ENCODE results near the gene LARGE1.

Gene LARGE1

GRCh38 chr22:33920197-33920540, at the start of gene LARGE1:
Gene LARGE1 (minus strand): TSS chr22:33920476.
- DNase-seq, result no peak

GRCh38 chr22:33969045-33969444, 48.8 kb upstream of the LARGE1 start:
- DNase-seq, result no peak

GRCh38 chr22:33964121-33964520, 43.8 kb upstream of the LARGE1 start:
- DNase-seq, result no peak

GRCh38 chr22:33962409-33962808, 42.1 kb upstream of the LARGE1 start:
- no peak for DNase-seq

- no peak for DNase-seq
These were observed 38.5 kb upstream of the LARGE1 start for GRCh38 chr22:33958741-33959140.

- no peak for DNase-seq
These were observed 36.8 kb upstream of the LARGE1 start for GRCh38 chr22:33957086-33957485.

GRCh38 chr22:33952776-33953175, 32.5 kb upstream of the LARGE1 start:
- DNase-seq, result no peak

GRCh38 chr22:33940741-33941140, 20.5 kb upstream of the LARGE1 start:
- DNase-seq, result no peak

GRCh38 chr22:33932997-33933396, 12.7 kb upstream of the LARGE1 start:
- DNase-seq, result no peak

GRCh38 chr22:33931406-33931805, 11.1 kb upstream of the LARGE1 start:
- no peak for DNase-seq

GRCh38 chr22:33927752-33928151, 7.5 kb upstream of the LARGE1 start:
- no peak for DNase-seq

- DNase-seq, result no peak
These were observed 4.9 kb upstream of the LARGE1 start for GRCh38 chr22:33925194-33925593.

- peak; percentile 19 for DNase-seq
These were observed 3.5 kb upstream of the LARGE1 start for GRCh38 chr22:33923660-33924246.

GRCh38 chr22:33923033-33923432, 2.8 kb upstream of the LARGE1 start:
- DNase-seq, result no peak

- DNase-seq, result peak; percentile 7
These were observed 2.0 kb upstream of the LARGE1 start for GRCh38 chr22:33922349-33922681.

- DNase-seq, result peak; percentile 5
These were observed 1.5 kb upstream of the LARGE1 start for GRCh38 chr22:33921525-33922348.

GRCh38 chr22:33920927-33921524, 750 bp upstream of the LARGE1 start:
- DNase-seq, result peak; percentile 88

GRCh38 chr22:33919391-33920196, 682 bp downstream of the LARGE1 start:
- DNase-seq, result no peak

GRCh38 chr22:33918676-33919365, 1.5 kb downstream of the LARGE1 start:
- DNase-seq, result no peak

GRCh38 chr22:33917744-33918406, 2.4 kb downstream of the LARGE1 start:
- DNase-seq, result no peak

GRCh38 chr22:33914699-33915098, 5.6 kb downstream of the LARGE1 start:
- no peak for DNase-seq

GRCh38 chr22:33914131-33914530, 6.1 kb downstream of the LARGE1 start:
- no peak for DNase-seq

Data from activated gamma-delta T cell treated with Interleukin-2 at 50 U/mL for 16 hours (primary cell).